ENCODE data around the gene CFAP54. TPM values are rescaled to one million over a fixed set of nuclear protein-coding genes. Genes with fewer than 3 reads are reported as not detected.

Gene CFAP54
- total and polyA plus RNA-seq, 2 donors (not counting 3 experiments of a cell fraction or from before 2014, with no cell fraction given), result 3.6 to 26.9 TPM

DNA sequence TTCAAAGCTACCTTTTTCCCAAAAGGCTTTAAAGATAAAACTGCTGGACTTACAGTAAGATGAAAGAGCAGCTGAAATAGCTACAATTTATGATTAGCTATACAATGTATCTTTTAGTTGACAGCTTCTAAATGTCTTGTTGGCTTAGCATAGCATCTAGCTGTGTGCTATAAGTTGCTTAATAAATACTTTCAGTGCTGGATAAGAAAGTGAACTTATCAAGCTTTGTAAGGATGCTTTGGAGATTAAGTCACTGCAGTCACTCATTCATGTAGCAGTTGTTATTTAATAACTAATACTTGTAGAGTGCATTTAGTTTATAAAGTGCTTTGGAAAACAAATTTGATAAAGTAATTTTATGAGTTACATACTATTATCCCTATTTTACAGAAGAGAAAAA is 14.6 kb downstream of the CFAP54 start:
- TF ChIP-seq POLR2A (IDR thresholded peaks at IDR 0.05; ENCODE audit: low read depth, low read length) (no peak), JUN (IDR thresholded peaks at IDR 0.05; ENCODE audit: borderline replicate concordance, insufficient read depth, insufficient read length, low read depth) (no peak), GATA2 (IDR thresholded peaks at IDR 0.05; ENCODE audit: insufficient read depth, insufficient read length, low read depth, low read length) (no peak), EZH2 (IDR thresholded peaks at IDR 0.05; ENCODE audit: borderline replicate concordance, low read depth, low read length, severe bottlenecking) (no peak), FOS (IDR thresholded peaks at IDR 0.05; ENCODE audit: borderline replicate concordance, insufficient read depth, low read length) (no peak), MYC (IDR thresholded peaks at IDR 0.05; ENCODE audit: low read depth, low read length) (no peak), POLR2AphosphoS5 (IDR thresholded peaks at IDR 0.05; ENCODE audit: insufficient read depth, low read depth, low read length) (no peak)
- TF ChIP-seq, protein P1, sequence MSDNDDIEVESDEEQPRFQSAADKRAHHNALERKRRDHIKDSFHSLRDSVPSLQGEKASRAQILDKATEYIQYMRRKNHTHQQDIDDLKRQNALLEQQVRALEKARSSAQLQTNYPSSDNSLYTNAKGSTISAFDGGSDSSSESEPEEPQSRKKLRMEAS (IDR thresholded peaks at IDR 0.05; ENCODE audit: insufficient read depth, insufficient read length), result no peak
- TF ChIP-seq, protein P2, sequence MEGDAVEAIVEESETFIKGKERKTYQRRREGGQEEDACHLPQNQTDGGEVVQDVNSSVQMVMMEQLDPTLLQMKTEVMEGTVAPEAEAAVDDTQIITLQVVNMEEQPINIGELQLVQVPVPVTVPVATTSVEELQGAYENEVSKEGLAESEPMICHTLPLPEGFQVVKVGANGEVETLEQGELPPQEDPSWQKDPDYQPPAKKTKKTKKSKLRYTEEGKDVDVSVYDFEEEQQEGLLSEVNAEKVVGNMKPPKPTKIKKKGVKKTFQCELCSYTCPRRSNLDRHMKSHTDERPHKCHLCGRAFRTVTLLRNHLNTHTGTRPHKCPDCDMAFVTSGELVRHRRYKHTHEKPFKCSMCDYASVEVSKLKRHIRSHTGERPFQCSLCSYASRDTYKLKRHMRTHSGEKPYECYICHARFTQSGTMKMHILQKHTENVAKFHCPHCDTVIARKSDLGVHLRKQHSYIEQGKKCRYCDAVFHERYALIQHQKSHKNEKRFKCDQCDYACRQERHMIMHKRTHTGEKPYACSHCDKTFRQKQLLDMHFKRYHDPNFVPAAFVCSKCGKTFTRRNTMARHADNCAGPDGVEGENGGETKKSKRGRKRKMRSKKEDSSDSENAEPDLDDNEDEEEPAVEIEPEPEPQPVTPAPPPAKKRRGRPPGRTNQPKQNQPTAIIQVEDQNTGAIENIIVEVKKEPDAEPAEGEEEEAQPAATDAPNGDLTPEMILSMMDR (IDR thresholded peaks at IDR 0.05; ENCODE audit: extremely low read depth in 1 of 2, insufficient read depth in 1 of 2, low read depth in 1 of 2, low read length in 2 of 2), result no peak
- DNase-seq (ENCODE audit: low read depth, low spot score) (no peak), FAIRE-seq (peak; percentile 8)
- H3K9me1 ChIP-seq (replicated peaks; ENCODE audit: control insufficient read depth, extremely low read depth, insufficient read depth, low read length), result no peaks in the 10 kb centered on the region
- H3K79me2 ChIP-seq (ENCODE audit: control insufficient read depth, insufficient read depth, low read length), result peaks cover 26% of the 10 kb centered on the region
- H3K27me3 ChIP-seq (ENCODE audit: control insufficient read depth in 2 of 2, insufficient read depth in 2 of 2, low read length in 2 of 2), result no peaks in the 10 kb centered on the region
- H4K20me1 ChIP-seq (replicated peaks; ENCODE audit: control insufficient read depth, extremely low read depth, insufficient read depth, low read length), result no peaks in the 10 kb centered on the region
- no peak overlapping the region for H3K27ac ChIP-seq (ENCODE audit: insufficient read depth, low read depth, low read length)
- ChIA-PET CTCF (interaction anchor here (1.1 to 1.2 kb wide), 2 partner anchors 13 to 100 kb away, joined by 3 to 5 read pairs; no protein-coding TSS in a partner anchor), POLR2A (no interaction called here)
- no peaks in the 10 kb centered on the region for H3K9me3 ChIP-seq (replicated peaks; ENCODE audit: control insufficient read depth, insufficient read depth, low read length)
- H3K9ac ChIP-seq (replicated peaks; ENCODE audit: extremely low read depth, insufficient read depth, low read length), result no peak overlapping the region
- H2AFZ ChIP-seq (ENCODE audit: low read depth, low read length), result no peak overlapping the region
- dilution Hi-C loops (cut with MboI; ENCODE audit: extremely low pct_ligation_motif_present, low sequenced_read_pairs), result loop anchor here (5.0 kb wide), 1 partner anchor 117 kb away; no protein-coding TSS in a partner anchor
- H3K36me3 ChIP-seq (ENCODE audit: control insufficient read depth in 2 of 2, extremely low read depth in 1 of 2, insufficient read depth in 2 of 2, low read length in 2 of 2), result peaks cover 2 to 4% of the 10 kb centered on the region in 2 experiments
- no TSS peak for BruUV-seq (replicated peaks)
- H3K4me3 ChIP-seq (replicated peaks in 1 of 3; ENCODE audit: insufficient read depth in 1 of 3, low read depth in 1 of 3, low read length in 3 of 3), result no peak overlapping the region
- peaks cover 46% of the 10 kb centered on the region for H3K4me1 ChIP-seq (ENCODE audit: control insufficient read depth, extremely low read depth, insufficient read depth, low read length)
- H3K4me2 ChIP-seq (ENCODE audit: insufficient read depth, low read length), result no peak overlapping the region
- intact Hi-C loops (cut with micrococcal nuclease), result loop anchor here (5.0 kb wide), 1 partner anchor 897 kb away; no protein-coding TSS in a partner anchor

All from endothelial cell of umbilical vein (primary cell).